HG03558 (cell line): ENCODE measurements around the gene ADAMTS2.
"Not testable (repeated sequence)": the region's sequence is repeated elsewhere in the genome, so short reads cannot be mapped to it uniquely, and the experiment has no call there.

ENCODE experiments used
- ATAC-seq: cut with Tn5 transposase; IDR thresholded peaks from one replicate; pipeline ENCODE4 v1.9.1; 2021; ENCODE audit warnings: moderate number of reproducible peaks; ENCODE audit not compliant: unreplicated experiment; ENCODE audit errors: extremely low read depth

ADAMTS2 gene

GRCh38 chr5:179223961-179224360, 121.3 kb downstream of the ADAMTS2 start:
- no peak for ATAC-seq

GRCh38 chr5:179223528-179223927, 121.7 kb downstream of the ADAMTS2 start:
- no peak for ATAC-seq

GRCh38 chr5:179222246-179223017, 122.8 kb downstream of the ADAMTS2 start:
- no peak for ATAC-seq

GRCh38 chr5:179221877-179222220, 123.4 kb downstream of the ADAMTS2 start:
- no peak for ATAC-seq

- no peak for ATAC-seq
Measured at GRCh38 chr5:179221196-179221876, 123.9 kb downstream of the ADAMTS2 start.

GRCh38 chr5:179220716-179221115, 124.5 kb downstream of the ADAMTS2 start:
- no peak for ATAC-seq

- no peak for ATAC-seq
Measured at GRCh38 chr5:179219661-179220620, 125.3 kb downstream of the ADAMTS2 start.

- no peak for ATAC-seq
Measured at GRCh38 chr5:179218943-179219330, 126.3 kb downstream of the ADAMTS2 start.

- no peak for ATAC-seq
Measured at GRCh38 chr5:179217956-179218942, 127.0 kb downstream of the ADAMTS2 start.

GRCh38 chr5:179217356-179217755, 127.9 kb downstream of the ADAMTS2 start:
- ATAC-seq, result no peak

- not testable (repeated sequence) for ATAC-seq
Measured at GRCh38 chr5:179216381-179216780, 128.9 kb downstream of the ADAMTS2 start.

- no peak for ATAC-seq
Measured at GRCh38 chr5:179215576-179215975, 129.7 kb downstream of the ADAMTS2 start.

- ATAC-seq, result no peak
Measured at GRCh38 chr5:179214678-179215077, 130.6 kb downstream of the ADAMTS2 start.

- no peak for ATAC-seq
Measured at GRCh38 chr5:179212870-179213269, 132.4 kb downstream of the ADAMTS2 start.

- no peak for ATAC-seq
Measured at GRCh38 chr5:179211631-179212030, 133.6 kb downstream of the ADAMTS2 start.

- no peak for ATAC-seq
Measured at GRCh38 chr5:179211068-179211467, 134.2 kb downstream of the ADAMTS2 start.

- ATAC-seq, result no peak
Measured at GRCh38 chr5:179210478-179210877, 134.8 kb downstream of the ADAMTS2 start.

GRCh38 chr5:179209359-179210150, 135.7 kb downstream of the ADAMTS2 start:
- ATAC-seq, result no peak
